Keratinocyte (primary cell): ENCODE measurements around the gene SPRED2. TPM values are rescaled to one million over a fixed set of nuclear protein-coding genes. Genes with fewer than 3 reads are reported as not detected.

Source experiments
- DNase-seq: peaks from one replicate; pipeline ENCODE4 v3.0.0-alpha.2; 2011; ENCODE audit warnings: low read depth, missing footprints, low spot score
- FAIRE-seq: peaks from 2 replicates; lab custom pipeline; 2011; peaks lifted over from hg19 to GRCh38; lab: Jason Lieb, UNC
- H2AFZ ChIP-seq: 2 replicates; pipeline ENCODE4 v1.6.0; 2012; ENCODE audit warnings: low read length, control low read depth, inconsistent platforms; ENCODE audit not compliant: control insufficient read depth
- H3K27ac ChIP-seq: 2 replicates; pipeline ENCODE4 v1.5.1; 2011; ENCODE audit warnings: low read length; ENCODE audit not compliant: control insufficient read depth, insufficient read depth
- H3K27me3 ChIP-seq: 3 replicates; pipeline ENCODE4 v1.6.0; 2011; ENCODE audit warnings: low read length; ENCODE audit not compliant: control insufficient read depth, insufficient read depth; ENCODE audit errors: extremely low read depth
- H3K36me3 ChIP-seq, 2 experiments: 2 replicates in 1 of 2; 3 replicates in 1 of 2; pipeline ENCODE4 v1.5.1; 2011; ENCODE audit warnings: low read length in 2 of 2, mild to moderate bottlenecking in 1 of 2; ENCODE audit not compliant: control insufficient read depth in 2 of 2, insufficient read depth in 2 of 2; ENCODE audit errors: extremely low read depth in 1 of 2
- H3K4me1 ChIP-seq: 3 replicates; pipeline ENCODE4 v1.5.1; 2011; ENCODE audit warnings: low read length; ENCODE audit not compliant: control insufficient read depth, insufficient read depth; ENCODE audit errors: extremely low read depth
- H3K4me2 ChIP-seq: 3 replicates; pipeline ENCODE4 v1.6.0; 2011; ENCODE audit warnings: low read depth, low read length; ENCODE audit not compliant: control insufficient read depth, insufficient read depth; ENCODE audit errors: extremely low read depth
- H3K4me3 ChIP-seq, 3 experiments: fragments of 200-600 bp in 1 of 3; sonication (generic) in 1 of 3; 2 replicates in 2 of 3; 3 replicates in 1 of 3; pipeline ENCODE4 v1.5.1; 2011 to 2016; ENCODE audit warnings: low read length in 3 of 3, mild to moderate bottlenecking in 3 of 3, control low read depth in 2 of 3, inconsistent platforms in 1 of 3, low read depth in 1 of 3, mixed read lengths in 1 of 3, mixed run types in 1 of 3, moderate library complexity in 1 of 3; ENCODE audit not compliant: control insufficient read depth in 2 of 3, insufficient read depth in 2 of 3; ENCODE audit errors: extremely low read depth in 1 of 3
- H3K79me2 ChIP-seq: 2 replicates; pipeline ENCODE4 v1.6.0; 2012; ENCODE audit warnings: low read length; ENCODE audit not compliant: control insufficient read depth, insufficient read depth
- H3K9ac ChIP-seq: 3 replicates; pipeline ENCODE4 v1.6.0; 2011; ENCODE audit warnings: low read length; ENCODE audit not compliant: control insufficient read depth, insufficient read depth; ENCODE audit errors: extremely low read depth
- H3K9me1 ChIP-seq: 3 replicates; pipeline ENCODE4 v1.6.0; 2011; ENCODE audit warnings: low read length; ENCODE audit not compliant: control insufficient read depth, insufficient read depth; ENCODE audit errors: extremely low read depth
- H3K9me3 ChIP-seq: 2 replicates; pipeline ENCODE4 v1.5.1; 2012; ENCODE audit warnings: low read depth, low read length; ENCODE audit not compliant: control insufficient read depth
- H4K20me1 ChIP-seq: 3 replicates; pipeline ENCODE4 v1.6.0; 2011; ENCODE audit warnings: low read length; ENCODE audit not compliant: control insufficient read depth, insufficient read depth; ENCODE audit errors: extremely low read depth
- EZH2 ChIP-seq: IDR thresholded peaks from one replicate; pipeline ENCODE4 v1.6.1; 2012; ENCODE audit warnings: inconsistent platforms, mild to moderate bottlenecking, low read length, moderate library complexity
- dilution Hi-C: fragments of 300-500 bp; cut with MboI; formaldehyde crosslinking; loops from one replicate; pipeline ENCODE4 v1.7.0; 2020; ENCODE audit warnings: low sequenced_read_pairs; ENCODE audit not compliant: extremely low pct_ligation_motif_present
- polyA plus RNA-seq, 5 experiments: library from polyadenylated mRNA; depleted of rRNA in 3 of 5; stranded (reverse) in 3 of 5; stranded (forward) in 1 of 5; unstranded in 1 of 5; fragments of >200 nt; gene quantifications; 1 replicate in 1 of 5; 2 replicates in 3 of 5; 3 replicates in 1 of 5; pipeline versions ENCODE4 v1.2.1 to v1.2.3, GENCODE V29; 2011 to 2012; ENCODE audit warnings: missing spikeins in 2 of 5, low read depth in 1 of 5, low replicate concordance in 1 of 5
- TF ChIP-seq, protein P1 (sequence below), 3 experiments: IDR thresholded peaks in 1 of 3; conservative IDR thresholded peaks in 1 of 3; optimal IDR thresholded peaks in 1 of 3; 2 replicates in 2 of 3; 3 replicates in 1 of 3; pipeline versions ENCODE3 to v1.5.1; 2011; ENCODE audit warnings: low read length in 3 of 3, mild to moderate bottlenecking in 3 of 3, moderate library complexity in 2 of 3, control low read depth in 1 of 3, inconsistent platforms in 1 of 3; ENCODE audit not compliant: insufficient read depth in 2 of 3; ENCODE audit errors: extremely low read depth in 1 of 3

The SPRED2 gene
- polyA plus RNA-seq, 1 donor (not counting 4 experiments of a cell fraction or from before 2014, with no cell fraction given) = 26.8 TPM

DNA sequence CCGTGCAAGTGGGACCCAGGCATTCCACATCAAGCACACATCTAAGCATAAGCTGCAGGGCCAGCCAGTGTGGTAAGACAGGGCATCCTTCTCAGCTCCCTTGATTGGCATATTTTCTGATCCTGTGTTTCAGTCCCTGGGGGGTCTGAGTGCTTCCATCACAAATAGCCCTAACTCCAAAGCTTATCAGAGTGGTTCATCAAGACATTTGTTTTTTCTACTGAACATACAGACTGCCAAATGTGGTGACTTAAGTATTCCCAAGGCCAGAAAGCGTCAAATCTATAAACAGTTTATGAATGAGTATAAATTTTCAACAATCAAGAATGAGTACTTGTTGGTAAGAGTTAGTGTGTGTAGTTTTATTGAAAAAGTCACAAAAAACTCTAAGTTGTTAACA is 18.8 kb downstream of the SPRED2 start:
- TF ChIP-seq, protein P1, sequence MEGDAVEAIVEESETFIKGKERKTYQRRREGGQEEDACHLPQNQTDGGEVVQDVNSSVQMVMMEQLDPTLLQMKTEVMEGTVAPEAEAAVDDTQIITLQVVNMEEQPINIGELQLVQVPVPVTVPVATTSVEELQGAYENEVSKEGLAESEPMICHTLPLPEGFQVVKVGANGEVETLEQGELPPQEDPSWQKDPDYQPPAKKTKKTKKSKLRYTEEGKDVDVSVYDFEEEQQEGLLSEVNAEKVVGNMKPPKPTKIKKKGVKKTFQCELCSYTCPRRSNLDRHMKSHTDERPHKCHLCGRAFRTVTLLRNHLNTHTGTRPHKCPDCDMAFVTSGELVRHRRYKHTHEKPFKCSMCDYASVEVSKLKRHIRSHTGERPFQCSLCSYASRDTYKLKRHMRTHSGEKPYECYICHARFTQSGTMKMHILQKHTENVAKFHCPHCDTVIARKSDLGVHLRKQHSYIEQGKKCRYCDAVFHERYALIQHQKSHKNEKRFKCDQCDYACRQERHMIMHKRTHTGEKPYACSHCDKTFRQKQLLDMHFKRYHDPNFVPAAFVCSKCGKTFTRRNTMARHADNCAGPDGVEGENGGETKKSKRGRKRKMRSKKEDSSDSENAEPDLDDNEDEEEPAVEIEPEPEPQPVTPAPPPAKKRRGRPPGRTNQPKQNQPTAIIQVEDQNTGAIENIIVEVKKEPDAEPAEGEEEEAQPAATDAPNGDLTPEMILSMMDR (optimal IDR thresholded peaks at IDR 0.05 in 1 of 3, IDR thresholded peaks at IDR 0.05 in 1 of 3, conservative IDR thresholded peaks at IDR 0.05 in 1 of 3; ENCODE audit: extremely low read depth in 1 of 3, insufficient read depth in 2 of 3, low read length in 3 of 3) = no peak
- TF ChIP-seq EZH2 = no peak
- dilution Hi-C loops = no loop called here
- H3K36me3 ChIP-seq = peaks cover 3 to 4% of the 10 kb centered on the region in 2 experiments
- H3K4me3 ChIP-seq = no peak overlapping the region
- H4K20me1 ChIP-seq = peaks cover 20% of the 10 kb centered on the region
- H3K9me1 ChIP-seq = peaks cover 2% of the 10 kb centered on the region
- no peak for FAIRE-seq
- H3K27me3 ChIP-seq = no peaks in the 10 kb centered on the region
- peaks cover 96% of the 10 kb centered on the region for H3K79me2 ChIP-seq
- H3K4me1 ChIP-seq = peaks cover 2% of the 10 kb centered on the region
- H2AFZ ChIP-seq = no peak overlapping the region
- H3K4me2 ChIP-seq = no peak overlapping the region
- no peak overlapping the region for H3K9ac ChIP-seq
- no peak for DNase-seq
- H3K9me3 ChIP-seq = no peaks in the 10 kb centered on the region
- no peak overlapping the region for H3K27ac ChIP-seq

DNA sequence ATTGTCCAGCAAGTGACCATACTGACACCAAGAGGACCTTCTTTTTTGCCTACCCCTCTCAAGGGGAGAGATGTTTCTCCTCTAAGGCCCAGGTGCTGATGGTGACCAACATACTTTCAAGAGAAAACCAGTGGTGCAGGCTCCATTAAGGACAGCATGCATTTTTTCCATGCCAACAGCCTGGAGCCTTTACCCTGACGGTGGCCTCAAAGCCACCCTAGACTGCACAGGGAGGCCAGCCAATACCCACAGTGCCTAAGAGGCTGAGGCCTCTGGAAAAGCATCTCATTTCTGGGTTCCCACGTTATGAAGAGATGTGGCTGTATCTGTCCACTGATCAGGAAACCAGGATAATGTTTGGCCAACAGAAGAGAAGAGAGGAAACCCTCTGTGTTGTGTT is 19.3 kb downstream of the SPRED2 start:
- Histone ChIP-seq H3K27ac (no peak overlapping the region), H3K36me3 (peaks cover 2 to 3% of the 10 kb centered on the region in 2 experiments), H3K4me3 (no peak overlapping the region), H4K20me1 (peaks cover 20% of the 10 kb centered on the region), H3K9me3 (no peaks in the 10 kb centered on the region), H3K4me1 (peaks cover 2% of the 10 kb centered on the region), H3K79me2 (peaks cover 96% of the 10 kb centered on the region), H2AFZ (no peak overlapping the region), H3K4me2 (no peak overlapping the region), H3K9me1 (peaks cover 2% of the 10 kb centered on the region), H3K27me3 (no peaks in the 10 kb centered on the region), H3K9ac (no peak overlapping the region)
- dilution Hi-C loops = no loop called here
- DNase-seq = no peak
- FAIRE-seq = no peak
- no peak for TF ChIP-seq EZH2
- TF ChIP-seq, protein P1 (optimal IDR thresholded peaks at IDR 0.05 in 1 of 3, IDR thresholded peaks at IDR 0.05 in 1 of 3, conservative IDR thresholded peaks at IDR 0.05 in 1 of 3; ENCODE audit: extremely low read depth in 1 of 3, insufficient read depth in 2 of 3, low read length in 3 of 3) = no peak
